DND-41 (cell line): ENCODE results near the gene NUP188.

Experiments used
- EZH2 ChIP-seq: IDR thresholded peaks from 3 replicates; pipeline ENCODE4 v1.6.1; 2012; ENCODE audit warnings: borderline replicate concordance, low read depth, mild to moderate bottlenecking, moderate library complexity, low read length, inconsistent platforms; ENCODE audit not compliant: severe bottlenecking
- TF ChIP-seq, protein P1 (sequence below): IDR thresholded peaks from 2 replicates; pipeline ENCODE4 v1.5.1; 2012; ENCODE audit warnings: borderline replicate concordance, low read length, moderate library complexity, mild to moderate bottlenecking; ENCODE audit not compliant: poor library complexity, severe bottlenecking; ENCODE audit errors: extremely low read depth

DNA sequence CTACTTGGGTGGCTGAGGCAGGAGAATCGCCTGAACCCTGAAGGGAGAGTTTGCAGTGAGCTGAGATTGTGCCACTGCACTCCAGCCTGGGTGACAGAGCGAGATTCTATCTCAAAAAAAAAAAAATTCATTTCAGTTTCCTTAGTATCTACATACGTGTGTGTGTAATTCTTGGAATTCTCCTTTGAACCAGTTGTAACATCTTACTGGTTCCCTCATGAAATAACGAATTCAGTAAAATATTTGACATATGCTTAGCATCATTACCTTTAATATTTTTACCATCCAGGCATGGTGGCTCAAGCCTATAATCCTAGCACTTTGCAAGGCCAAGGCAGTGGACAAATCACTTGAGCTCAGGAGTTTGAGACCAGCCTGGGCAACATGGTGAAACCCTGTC, 17.9 kb upstream of the NUP188 start:
- TF ChIP-seq EZH2, result no peak
- TF ChIP-seq, protein P1, sequence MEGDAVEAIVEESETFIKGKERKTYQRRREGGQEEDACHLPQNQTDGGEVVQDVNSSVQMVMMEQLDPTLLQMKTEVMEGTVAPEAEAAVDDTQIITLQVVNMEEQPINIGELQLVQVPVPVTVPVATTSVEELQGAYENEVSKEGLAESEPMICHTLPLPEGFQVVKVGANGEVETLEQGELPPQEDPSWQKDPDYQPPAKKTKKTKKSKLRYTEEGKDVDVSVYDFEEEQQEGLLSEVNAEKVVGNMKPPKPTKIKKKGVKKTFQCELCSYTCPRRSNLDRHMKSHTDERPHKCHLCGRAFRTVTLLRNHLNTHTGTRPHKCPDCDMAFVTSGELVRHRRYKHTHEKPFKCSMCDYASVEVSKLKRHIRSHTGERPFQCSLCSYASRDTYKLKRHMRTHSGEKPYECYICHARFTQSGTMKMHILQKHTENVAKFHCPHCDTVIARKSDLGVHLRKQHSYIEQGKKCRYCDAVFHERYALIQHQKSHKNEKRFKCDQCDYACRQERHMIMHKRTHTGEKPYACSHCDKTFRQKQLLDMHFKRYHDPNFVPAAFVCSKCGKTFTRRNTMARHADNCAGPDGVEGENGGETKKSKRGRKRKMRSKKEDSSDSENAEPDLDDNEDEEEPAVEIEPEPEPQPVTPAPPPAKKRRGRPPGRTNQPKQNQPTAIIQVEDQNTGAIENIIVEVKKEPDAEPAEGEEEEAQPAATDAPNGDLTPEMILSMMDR, result no peak
